ENCODE results near the gene CACNA1I.
A peak's percentile ranks its signal among the peaks of the same experiment; 100 is the strongest.

CACNA1I gene

DNA sequence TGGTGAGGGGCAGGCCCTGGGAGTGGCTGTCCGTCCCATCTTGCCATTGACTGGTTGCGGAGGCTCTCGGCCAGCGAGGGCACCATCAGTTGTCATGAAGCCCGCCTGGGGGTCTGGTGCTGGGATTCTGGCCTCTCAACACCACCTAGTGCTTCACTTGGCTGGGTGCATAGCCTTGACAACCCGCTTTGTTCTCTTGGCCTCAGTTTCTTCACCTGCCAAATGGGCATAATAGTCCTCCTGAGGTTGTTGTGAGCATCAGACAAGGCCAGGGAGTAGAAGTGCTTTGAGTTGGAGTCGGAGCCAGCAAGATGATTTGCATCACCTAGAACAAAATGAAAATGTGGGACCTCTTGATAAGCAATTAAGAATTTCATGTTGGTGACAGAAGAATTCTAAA lies 1.5 kb upstream of the CACNA1I start:
- DNase-seq: no peak

DNA sequence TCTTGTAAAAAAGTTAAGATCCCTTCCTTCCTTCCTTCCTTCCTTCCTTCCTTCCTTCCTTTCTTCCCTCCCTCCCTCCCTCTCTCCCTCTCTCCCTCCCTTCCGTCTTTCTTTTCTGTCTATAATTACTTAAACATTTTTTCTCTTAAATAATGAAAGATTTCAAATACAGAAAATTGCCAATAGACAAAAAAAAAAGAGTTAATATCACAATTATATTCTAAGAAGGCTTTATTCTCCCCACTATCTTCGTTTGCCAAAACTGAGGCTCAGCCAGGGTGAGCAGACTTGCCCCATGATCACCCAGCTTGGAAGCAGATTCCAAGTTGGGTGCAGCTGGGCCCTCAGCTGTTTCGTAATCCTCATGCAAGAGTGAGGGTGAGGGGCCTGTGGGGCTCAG lies 327 bp upstream of the CACNA1I start:
- no peak for DNase-seq

DNA sequence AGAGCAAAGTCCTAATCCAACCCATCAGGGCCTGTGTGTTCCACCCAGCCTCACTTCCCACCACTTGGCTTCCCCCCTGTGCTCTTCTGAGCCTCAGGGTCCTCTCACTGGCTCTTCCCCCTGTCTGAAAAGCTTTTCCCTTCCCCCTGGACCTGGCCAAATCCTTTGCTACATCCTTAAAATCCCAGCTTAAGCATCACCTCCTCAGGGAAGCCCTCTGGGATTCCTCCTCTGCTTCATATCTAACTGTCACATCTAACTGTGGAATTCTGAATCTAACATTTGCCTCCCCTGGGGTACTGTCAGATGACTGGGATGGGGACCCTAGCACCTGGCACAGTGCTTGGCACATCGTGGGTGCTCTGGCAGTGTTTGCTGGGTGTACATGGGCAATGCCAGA lies 985 bp downstream of the CACNA1I start:
- DNase-seq: no peak

DNA sequence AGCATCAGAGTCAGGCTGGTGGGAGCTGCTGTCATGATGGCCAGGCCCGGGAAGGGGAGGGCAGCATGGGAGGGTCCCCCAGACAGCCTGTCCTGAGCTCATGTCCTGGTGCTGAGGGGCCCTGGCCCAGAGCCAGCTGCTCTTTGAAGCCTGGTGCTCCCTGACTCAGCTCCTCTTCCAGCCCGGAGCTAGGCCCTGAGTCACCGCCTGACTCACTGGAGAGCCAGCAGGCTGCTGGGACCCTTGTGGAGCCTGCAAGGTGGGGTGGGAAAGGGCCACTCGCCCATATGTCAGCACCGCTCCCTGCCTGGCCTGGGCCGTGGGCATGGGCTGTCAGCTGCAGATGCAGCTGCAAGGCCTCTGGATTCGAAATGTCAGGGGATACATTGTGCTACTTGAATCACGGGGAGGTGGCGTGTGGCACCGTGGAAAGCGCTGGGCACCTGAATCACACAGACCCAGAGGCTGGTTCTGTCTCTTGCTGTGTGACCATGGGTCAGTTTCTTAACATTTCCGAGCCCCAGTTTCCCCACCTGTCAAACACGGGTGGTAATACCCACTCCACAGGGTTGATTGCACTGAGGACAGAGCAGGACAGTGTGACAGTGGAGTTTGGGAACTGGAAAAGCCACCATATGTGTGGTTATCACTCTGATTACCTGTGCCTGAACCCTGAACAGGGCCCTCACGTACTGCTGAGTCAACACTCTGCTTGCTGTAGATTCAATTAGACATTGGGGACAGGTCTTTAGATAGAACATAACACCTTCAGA lies 4.4 kb downstream of the CACNA1I start:
- peak; percentile 81 for DNase-seq

DNA sequence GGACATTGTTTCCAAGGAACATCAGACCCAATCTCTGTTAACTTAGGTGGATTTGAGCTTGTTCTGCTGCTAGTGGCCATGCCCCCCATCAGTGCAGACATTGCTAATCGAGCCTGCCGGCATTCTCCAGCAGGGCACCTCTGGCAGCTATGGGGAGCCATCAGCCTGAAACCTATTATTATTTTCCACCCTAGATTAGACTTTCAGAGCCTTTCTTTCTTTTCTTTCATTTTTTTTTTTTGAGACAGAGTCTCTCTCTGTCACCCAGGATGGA lies 4.9 kb downstream of the CACNA1I start:
- no peak for DNase-seq

DNA sequence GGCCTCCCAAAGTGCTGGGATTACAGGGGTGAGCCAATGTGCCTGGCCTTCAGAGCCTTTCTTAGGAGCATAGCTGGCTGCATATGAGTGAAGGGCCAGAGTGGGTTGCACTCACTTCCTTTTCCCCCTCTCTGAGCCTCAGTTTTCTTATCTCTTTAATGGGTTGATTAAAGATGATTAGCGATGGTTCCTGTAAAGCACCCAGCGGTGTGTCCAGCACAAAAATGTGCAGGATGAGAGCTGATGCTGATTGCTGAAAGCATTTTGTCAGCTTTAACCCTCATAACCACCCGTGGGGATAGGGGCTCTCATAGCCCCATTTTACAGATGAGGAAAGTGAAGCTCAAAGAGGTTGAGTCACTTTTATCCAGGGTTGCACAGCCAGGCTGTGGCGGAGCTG lies 5.5 kb downstream of the CACNA1I start:
- no peak for DNase-seq

DNA sequence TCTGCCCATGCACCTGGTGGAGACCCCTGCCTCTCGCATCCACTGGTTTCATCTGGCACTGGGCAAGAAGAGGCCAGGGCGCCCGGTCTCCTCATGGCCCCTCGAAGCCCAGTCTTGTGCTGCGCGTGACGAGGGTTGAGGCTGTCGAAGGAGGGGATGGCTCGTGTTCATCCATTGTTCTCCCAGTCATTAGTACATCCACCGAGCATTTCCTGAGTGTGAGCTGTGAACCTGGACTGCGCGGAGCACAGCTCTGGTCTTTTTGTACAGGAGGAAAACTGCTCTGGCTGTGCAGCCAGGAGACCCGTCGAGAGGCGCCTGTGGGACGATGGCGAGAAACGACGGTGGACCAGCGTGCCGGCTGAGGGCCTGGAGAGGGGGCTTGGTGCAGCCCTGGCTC lies 6.8 kb downstream of the CACNA1I start:
- no peak for DNase-seq

DNA sequence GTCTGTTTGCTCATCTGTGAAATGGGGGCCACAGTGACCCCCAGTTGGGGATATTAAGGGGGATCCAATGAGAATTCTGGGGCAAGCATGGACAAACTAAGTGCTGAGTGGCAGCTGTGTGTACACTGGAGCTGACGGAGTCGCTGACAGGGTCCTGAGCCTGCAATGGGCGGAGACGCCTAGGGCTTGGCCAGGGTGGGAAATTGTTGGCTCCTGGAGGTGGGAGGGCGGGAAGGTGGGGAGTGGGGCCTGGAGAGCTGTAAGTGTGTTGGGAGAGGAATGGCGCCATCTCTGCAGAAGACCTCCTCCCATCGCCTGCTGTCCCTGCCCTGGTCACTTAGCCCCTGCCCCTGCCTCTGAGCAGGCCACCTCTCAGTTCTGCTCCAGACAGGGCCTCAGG lies 7.3 kb downstream of the CACNA1I start:
- no peak for DNase-seq

DNA sequence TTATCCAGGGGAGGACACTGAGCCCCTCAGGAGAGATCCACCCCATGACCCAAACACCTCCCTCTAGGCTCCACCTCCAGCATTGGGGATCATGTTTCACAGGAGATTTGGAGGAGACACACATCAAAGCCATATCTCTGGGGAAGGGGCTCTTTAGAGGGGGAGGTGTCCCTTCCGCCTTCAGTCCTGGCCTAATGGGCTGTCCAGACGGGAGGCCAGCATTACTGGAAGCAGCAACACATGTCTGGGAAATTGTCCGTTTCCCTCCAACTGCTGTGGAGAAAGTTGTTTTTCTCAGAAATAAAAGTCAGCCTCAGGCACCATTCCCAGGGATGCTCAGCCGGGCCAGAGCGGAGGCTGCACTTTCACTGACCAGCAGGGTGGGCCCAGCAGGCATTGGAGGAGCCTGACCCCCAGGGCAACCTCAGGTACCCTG lies 9.5 kb downstream of the CACNA1I start:
- no peak for DNase-seq

DNA sequence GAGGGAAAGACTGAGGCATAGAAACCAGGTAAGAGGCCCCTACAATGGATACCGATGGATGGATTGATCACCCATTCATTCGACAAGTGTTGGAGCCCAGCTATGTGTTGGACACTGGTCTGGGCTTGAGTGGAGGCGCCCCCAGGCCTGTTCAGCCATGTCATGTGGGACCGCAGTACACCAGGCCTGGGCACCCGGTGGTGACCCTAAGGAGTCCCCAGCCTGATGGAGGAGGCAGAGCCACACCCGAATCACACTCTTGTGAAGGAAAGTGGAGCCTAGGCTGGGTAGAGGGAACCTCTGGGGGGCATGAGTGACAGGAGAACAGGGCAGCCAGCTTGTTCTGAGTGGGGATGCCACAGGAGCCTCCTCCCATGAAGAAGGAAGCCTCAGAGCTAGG lies 10.2 kb downstream of the CACNA1I start:
- no peak for DNase-seq

DNA sequence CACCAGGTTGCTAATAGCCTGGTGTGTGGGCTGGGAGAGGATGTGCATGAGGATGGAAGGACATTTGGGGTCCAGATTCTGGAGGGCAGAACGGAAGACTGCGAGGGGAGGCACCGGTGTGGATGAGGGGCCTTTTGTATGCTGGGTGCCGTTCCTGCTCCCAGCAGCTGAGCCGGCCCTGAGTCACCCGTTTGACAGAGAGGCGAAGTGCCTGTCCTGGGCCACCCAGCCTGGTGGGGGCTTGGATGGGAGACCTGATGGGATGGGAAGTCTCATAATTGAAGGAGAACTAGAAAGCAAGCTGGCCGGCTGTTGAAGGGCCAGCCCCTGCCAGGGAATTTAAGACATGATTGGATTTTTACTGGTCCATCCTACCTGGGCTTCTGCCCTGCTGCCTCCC lies 10.8 kb downstream of the CACNA1I start:
- DNase-seq: no peak

DNA sequence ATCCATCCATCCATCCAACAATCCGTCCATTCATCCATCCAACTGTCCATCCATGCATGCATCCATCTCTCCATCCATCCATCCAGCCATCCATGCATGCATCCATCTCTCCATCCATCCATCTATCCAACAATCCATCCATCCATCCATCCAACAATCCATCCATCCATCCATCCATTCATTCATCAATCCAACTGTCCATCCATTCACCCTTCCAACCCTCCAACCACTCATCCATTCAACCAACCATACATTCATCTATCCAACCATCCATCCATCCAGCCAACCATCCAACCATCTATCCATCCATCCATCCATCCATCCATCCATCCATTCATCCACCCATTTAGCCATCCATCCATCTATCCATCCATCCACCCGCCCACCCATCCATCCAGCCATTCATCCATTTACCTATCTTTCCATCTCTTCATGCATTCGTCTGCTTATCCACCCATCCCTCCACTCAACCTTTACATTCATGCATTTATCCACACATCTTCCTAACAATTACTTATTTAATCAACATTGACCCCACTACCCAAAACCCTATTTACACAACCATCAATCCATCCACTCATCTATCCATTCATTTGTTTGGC lies 12.6 kb downstream of the CACNA1I start:
- DNase-seq: no peak

DNA sequence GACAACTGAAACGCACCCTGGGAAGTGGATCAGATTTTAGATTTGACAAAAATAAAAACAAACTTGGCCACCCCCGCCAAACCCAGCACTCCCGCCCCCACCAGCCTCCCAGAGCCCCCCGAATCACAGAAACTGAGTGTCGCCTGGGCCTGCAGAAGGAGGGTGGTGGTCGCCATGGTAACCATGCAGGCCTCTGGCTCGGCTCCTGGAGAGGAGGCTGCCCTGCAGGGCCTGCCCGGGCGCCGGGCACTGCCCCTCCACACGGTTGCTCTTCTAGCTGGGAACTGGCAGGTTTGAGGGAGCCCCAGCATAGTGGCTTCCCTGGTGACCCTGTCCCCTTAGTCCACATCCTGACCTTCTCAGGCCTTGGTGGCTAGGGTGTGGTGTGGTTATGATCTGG lies 19.3 kb downstream of the CACNA1I start:
- DNase-seq: no peak

DNA sequence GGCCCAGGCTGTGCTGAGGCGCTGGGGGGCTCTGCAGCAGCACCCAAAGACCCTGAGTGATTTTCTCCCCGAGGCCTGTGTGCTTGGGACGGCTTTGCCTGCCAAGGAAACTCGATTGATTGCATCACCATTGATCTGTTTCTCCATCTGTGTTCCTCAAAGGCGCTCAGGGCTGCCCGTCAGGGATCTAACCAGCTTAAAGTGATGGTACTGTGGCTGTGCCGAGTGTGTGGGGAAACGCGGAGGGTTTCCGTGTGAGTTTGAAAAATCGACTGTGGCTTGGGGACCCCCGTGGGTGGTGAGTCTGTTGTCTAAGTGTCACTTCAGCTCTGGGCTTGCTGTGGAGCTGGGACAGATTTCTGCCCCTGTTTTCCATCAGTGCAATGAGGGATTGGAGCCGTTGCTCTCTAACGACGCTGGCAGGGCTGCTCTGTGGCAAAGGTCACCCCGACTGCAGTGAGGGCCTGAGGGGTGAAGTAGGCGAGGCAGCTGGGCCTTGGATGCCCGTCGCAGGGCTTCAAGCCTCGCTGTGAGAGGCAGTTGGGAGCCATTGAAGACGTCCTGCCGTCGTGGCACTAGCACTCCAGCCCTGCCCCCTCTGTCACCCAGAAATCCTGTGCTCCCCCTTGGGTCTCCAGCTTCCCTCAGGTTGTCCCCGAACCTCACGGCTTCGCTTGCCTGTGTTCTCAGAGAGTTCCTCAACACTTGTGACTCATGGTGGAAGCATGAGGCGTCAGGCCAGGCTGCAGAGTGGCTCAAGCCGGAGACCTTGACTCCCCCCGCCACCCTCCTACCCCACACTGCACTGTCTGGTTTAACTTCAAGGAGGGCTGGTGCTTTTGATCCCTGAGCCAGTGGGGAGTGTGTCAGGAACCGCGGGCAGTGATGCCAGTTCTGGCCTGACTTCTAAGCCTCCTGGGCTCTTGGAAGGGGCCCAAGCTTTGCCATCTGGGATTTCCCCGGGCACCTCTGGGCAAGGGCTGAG lies 21.8 kb downstream of the CACNA1I start:
- DNase-seq: peak; percentile 84

DNA sequence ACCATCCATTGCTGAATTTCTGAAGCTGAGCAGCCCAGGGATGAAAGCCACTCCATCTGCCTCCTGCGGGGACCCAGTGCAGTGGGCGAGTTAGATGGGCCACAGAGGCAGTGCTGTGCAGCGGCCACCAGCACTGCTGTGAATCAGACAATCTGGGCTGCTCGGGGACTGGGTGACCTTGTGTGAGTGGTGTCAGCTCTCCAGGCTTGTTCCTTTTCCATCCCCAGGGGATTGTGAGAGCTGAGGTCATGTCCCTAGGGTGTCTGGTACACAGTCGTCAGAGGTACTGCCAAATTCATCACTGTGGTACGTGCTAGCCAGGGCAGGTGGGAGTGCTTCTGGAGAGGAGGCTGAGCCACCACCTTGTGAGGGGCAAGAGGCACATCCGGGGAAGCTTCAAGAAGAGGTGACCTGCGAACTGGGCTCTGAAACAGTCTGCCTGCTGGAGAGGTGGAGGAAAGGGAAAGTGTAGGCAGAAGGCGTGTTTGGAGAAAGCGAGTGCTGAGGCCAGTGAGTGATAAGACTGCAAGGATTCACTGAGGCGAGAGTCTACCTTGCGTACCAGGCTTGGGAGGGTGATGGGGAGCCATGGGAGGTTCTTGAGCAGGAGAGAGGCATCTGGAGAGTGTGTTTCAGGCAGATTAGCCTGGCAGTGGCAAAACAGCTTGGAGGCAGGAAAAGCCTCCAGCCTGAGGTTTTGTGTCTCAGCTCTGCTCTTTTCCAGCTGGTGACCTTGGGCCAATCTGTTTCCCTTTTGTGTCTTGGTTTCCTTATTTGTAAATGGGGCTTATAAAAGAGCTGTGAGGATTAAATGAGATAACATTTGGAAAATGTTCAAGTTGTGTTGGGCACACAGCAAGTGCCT lies 22.7 kb downstream of the CACNA1I start:
- no peak for DNase-seq

DNA sequence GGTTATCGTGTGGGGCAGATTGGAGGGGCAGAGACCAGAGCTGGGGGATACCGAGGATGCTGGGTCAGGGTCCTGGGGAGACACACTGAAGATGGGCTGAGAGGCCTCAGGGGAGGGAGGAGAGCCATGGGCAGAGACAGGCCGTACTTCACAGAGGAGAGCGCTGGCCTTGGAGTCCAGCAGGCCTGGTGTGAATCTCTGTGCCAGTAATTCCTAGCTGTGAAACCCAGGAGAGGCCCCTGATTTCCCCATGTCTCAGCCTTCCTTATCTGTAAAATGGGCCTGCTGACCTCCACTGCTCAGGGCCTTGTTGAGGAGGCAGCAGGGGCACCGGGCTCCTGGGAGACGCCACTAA lies 23.4 kb downstream of the CACNA1I start:
- no peak for DNase-seq

DNA sequence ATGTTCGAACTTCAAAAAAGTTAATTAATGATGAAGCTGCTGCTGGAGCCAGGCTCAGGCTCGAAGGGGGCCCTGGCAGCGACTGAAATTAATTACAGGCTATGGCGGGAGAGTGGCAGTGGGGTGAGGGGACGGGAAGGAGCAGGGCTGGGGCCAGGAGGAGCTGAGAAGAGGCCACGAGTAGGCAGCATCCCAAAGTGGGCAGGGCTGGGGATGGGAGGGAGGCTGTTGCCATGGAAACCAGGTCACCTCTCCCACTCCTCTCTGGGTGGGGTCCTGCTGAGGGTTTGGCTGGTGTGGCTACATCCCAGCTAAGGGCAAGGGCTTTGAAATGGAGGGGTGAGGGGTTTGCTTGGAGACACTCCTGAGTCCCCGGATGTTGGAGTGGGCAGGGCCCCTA lies 23.9 kb downstream of the CACNA1I start:
- DNase-seq: no peak

DNA sequence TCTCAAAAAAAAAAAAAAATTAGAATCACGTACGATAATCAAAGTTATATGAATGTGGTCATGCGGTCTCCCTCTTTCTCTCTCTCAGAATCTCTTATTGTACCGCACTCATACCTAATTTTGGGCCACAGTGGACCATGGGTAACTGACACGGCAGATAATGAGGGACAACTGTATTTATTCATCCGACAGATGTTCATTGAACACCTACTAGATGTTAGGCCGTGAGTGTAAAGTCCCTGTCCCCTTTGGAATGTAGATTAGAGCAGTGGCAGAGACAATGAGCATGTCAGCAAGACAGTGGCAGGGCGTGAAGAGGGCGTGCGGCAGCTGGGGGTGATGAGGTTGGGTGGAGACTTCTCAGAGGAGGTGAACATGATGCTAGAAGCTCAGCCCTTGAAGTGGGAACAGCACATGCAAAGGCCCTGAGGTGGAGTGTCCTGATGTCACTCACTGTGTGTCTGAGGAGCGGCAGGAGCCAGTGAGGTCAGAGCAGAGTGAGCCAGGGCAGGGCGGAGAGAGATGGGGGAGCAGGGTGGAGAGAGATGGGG lies 25.1 kb downstream of the CACNA1I start:
- no peak for DNase-seq

DNA sequence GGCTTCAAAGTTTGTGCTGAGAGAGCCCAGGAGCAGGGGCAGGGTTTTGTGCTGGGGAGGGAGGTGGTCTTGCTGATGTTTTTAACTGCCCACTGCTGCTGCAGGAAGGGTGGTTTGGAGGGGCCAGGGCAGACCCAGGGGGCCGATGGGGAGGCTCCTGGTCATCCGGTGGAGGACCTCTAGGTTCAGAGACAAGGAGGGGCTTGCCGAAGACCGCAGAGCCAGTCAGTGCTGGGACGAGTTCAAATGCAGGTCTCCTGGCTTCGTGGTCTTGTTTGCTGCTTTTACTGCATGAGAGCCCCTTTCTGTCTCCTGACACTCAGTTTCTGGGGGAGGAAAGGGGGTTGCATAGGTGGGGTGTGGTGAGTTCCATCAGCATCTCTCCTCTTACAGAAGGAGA lies 26.0 kb downstream of the CACNA1I start:
- DNase-seq: no peak

DNA sequence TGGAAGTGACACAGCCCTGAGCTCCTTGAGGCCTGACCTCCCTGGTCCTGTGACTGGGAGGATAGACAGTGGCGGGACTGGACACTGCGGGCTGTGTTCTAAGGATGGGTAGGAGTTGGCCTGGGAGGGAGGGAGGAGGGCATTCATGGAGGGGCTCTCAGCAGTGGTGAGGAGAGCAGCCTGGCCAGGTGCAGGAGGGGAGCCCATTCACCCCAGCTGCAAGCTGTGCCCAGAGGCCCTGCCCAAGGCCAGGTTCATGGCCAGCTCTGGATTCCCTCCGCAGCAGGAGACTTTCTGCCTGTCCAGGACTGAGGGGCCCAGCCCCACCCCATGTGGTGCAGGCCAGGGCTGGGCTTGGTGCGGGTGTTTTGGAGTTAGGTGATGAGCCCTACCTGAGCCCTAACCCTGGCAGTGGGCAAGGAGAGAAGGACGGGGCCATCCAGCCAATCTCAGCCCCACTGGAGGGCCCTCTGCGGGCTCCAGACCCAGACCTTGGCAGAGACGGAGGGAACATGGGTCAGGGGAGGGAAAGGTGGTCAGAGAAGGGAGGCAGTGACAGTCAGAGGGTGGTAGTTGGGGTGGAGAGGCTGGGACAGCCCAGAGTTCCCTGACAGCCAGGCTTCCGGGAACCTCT lies 26.8 kb downstream of the CACNA1I start:
- DNase-seq: no peak

DNA sequence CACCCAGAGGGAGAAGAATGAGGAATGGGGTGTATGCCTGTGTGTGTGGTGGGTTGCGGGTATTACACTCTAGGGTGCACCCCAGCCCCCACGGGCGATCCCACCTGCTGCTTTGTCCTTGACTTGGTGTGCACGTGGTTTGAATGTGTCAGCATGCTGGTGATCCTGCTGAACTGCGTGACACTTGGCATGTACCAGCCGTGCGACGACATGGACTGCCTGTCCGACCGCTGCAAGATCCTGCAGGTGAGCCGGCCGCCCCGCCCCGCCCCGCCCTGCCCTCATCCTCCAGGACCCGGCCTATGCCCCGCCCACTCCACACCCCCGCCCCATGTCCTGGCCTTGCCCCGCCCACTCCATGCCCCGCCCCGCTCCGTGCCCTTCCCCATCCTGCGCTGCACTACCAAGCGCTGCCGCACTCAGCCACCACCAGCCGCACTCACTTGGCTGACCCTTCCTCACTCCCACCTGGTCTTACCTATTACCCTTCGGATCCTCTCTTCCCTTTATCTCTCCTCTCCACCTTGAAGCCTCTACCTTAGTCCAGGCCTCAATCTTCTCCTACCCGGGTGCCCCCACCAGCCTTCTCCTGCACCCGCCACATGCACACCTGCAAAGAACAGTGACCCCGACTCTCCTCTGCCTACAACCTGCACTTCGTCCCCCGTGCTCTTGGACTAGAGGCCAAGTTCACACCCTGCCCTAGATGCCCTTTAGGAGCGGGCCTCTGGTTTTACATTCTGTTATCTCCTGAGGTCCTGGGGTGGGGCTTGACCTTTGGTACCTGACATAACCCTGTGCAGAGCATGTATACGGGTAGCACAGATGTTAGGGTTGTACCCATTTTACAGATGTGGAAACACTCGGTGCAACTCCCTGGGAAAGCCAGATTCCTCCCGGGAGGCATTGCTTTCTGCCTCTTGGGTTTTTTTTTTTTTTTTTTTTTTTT lies 27.7 kb downstream of the CACNA1I start:
- no peak for DNase-seq
